CD14-positive monocyte (primary cell): ENCODE results near the gene TMEM115. TPM values are rescaled to one million over a fixed set of nuclear protein-coding genes. Genes with fewer than 3 reads are reported as not detected.

Experiments
- DNase-seq, 3 donors: peaks; one replicate each; pipeline ENCODE4 v3.0.0-alpha.2; 2011 to 2022
- H2AFZ ChIP-seq: 2 replicates; pipeline ENCODE4 v1.6.0; 2012; ENCODE audit warnings: mild to moderate bottlenecking, low read depth, low read length, inconsistent platforms; ENCODE audit not compliant: insufficient read depth, poor library complexity, severe bottlenecking
- H3K27ac ChIP-seq, 2 donors: 1 replicate in 1 of 2; 2 replicates in 1 of 2; pipeline ENCODE4 v1.5.1; 2012 to 2013; ENCODE audit warnings: low read length in 2 of 2, control low read depth in 1 of 2, inconsistent platforms in 1 of 2, low read depth in 1 of 2, mild to moderate bottlenecking in 1 of 2
- H3K27me3 ChIP-seq, 2 donors: one replicate each; pipeline versions ENCODE4 v1.6.0 to v1.6.1; 2011 to 2013; ENCODE audit warnings: low read length in 2 of 2; ENCODE audit not compliant: control insufficient read depth in 2 of 2, insufficient read depth in 2 of 2
- H3K36me3 ChIP-seq, 2 donors: replicated peaks in 1 of 2; 1 replicate in 1 of 2; 2 replicates in 1 of 2; pipeline versions ENCODE4 v1.5.1 to v1.6.1; 2012 to 2013; ENCODE audit warnings: low read length in 2 of 2, control low read depth in 1 of 2, inconsistent platforms in 1 of 2, mild to moderate bottlenecking in 1 of 2; ENCODE audit not compliant: insufficient read depth in 2 of 2, control insufficient read depth in 1 of 2
- H3K4me1 ChIP-seq, 2 donors: 1 replicate in 1 of 2; 2 replicates in 1 of 2; pipeline versions ENCODE4 v1.5.1 to v1.6.1; 2012 to 2013; ENCODE audit warnings: low read length in 2 of 2, control low read depth in 1 of 2, inconsistent platforms in 1 of 2, mild to moderate bottlenecking in 1 of 2, moderate library complexity in 1 of 2; ENCODE audit not compliant: insufficient read depth in 2 of 2, control insufficient read depth in 1 of 2
- H3K4me2 ChIP-seq: replicated peaks from 2 replicates; pipeline ENCODE3; 2012; ENCODE audit warnings: low read length, moderate library complexity, mild to moderate bottlenecking; ENCODE audit not compliant: poor library complexity, severe bottlenecking; ENCODE audit errors: extremely low read depth
- H3K4me3 ChIP-seq, 3 experiments: fragments of 200-600 bp in 1 of 3; sonication (generic) in 1 of 3; replicated peaks in 1 of 3; 1 replicate in 2 of 3; 2 replicates in 1 of 3; pipeline ENCODE4 v1.5.1; 2011 to 2013; ENCODE audit warnings: low read length in 3 of 3, mild to moderate bottlenecking in 3 of 3, control low read depth in 2 of 3, low read depth in 2 of 3, inconsistent platforms in 1 of 3, moderate library complexity in 1 of 3
- H3K79me2 ChIP-seq: 2 replicates; pipeline ENCODE4 v1.6.0; 2012; ENCODE audit warnings: mild to moderate bottlenecking, control low read depth, inconsistent platforms, low read length, moderate library complexity; ENCODE audit not compliant: insufficient read depth
- H3K9ac ChIP-seq: 2 replicates; pipeline ENCODE4 v1.6.0; 2017; ENCODE audit warnings: low read length, mild to moderate bottlenecking; ENCODE audit not compliant: insufficient read depth, poor library complexity, severe bottlenecking
- H3K9me3 ChIP-seq, 2 donors: replicated peaks in 1 of 2; 1 replicate in 1 of 2; 2 replicates in 1 of 2; pipeline versions ENCODE4 v1.5.1 to v1.6.1; 2012 to 2013; ENCODE audit warnings: low read length in 2 of 2, control low read depth in 1 of 2; ENCODE audit not compliant: control insufficient read depth in 1 of 2, insufficient read depth in 1 of 2
- H4K20me1 ChIP-seq: 2 replicates; pipeline ENCODE4 v1.6.0; 2012; ENCODE audit warnings: mild to moderate bottlenecking, low read length, control low read depth, moderate library complexity; ENCODE audit not compliant: insufficient read depth
- H3K27ac Mint-ChIP-seq, 7 donors: one replicate each; pipeline ENCODE4 v1.8.0; 2020; ENCODE audit warnings: mild to moderate bottlenecking in 7 of 7, mixed read lengths in 7 of 7, moderate library complexity in 6 of 7, inconsistent platforms in 2 of 7
- H3K27me3 Mint-ChIP-seq, 3 donors: one replicate each; pipeline ENCODE4 v1.8.0; 2021 to 2022; ENCODE audit warnings: low read depth in 3 of 3, mild to moderate bottlenecking in 3 of 3, mixed read lengths in 3 of 3, moderate library complexity in 3 of 3, inconsistent platforms in 1 of 3
- H3K36me3 Mint-ChIP-seq, 2 donors: one replicate each; pipeline ENCODE4 v1.8.0; 2020; ENCODE audit warnings: mixed read lengths in 2 of 2, inconsistent platforms in 1 of 2, mild to moderate bottlenecking in 1 of 2
- H3K4me1 Mint-ChIP-seq: one replicate; pipeline ENCODE4 v1.8.0; 2020; ENCODE audit warnings: mild to moderate bottlenecking, mixed read lengths
- H3K4me3 Mint-ChIP-seq, 2 donors: one replicate each; pipeline ENCODE4 v1.8.0; 2020; ENCODE audit warnings: mild to moderate bottlenecking in 2 of 2, mixed read lengths in 2 of 2, moderate library complexity in 1 of 2
- H3K9me3 Mint-ChIP-seq, 7 donors: one replicate each; pipeline ENCODE4 v1.8.0; 2020 to 2022; ENCODE audit warnings: mixed read lengths in 7 of 7, mild to moderate bottlenecking in 6 of 7, moderate library complexity in 6 of 7, inconsistent platforms in 2 of 7
- WGBS: methylation state at CpG from one replicate; pipeline ENCODE4 v1.1.5; 2013; ENCODE audit warnings: missing lambda C conversion rate; ENCODE audit not compliant: insufficient coverage; 5-methylcytosine and 5-hydroxymethylcytosine counted together
- intact Hi-C, 2 donors: fragments of 100-400 bp; cut with micrococcal nuclease; formaldehyde crosslinking; loops; one replicate each; pipeline versions ENCODE4 v1.15.0 to v1.15.1; 2023
- polyA plus RNA-seq, 3 donors: library from polyadenylated mRNA; depleted of rRNA in 1 of 3; unstranded in 2 of 3; stranded (reverse) in 1 of 3; fragments of 300-500 nt in 2 of 3; fragments of >200 nt in 1 of 3; fragmentation: Illumina TruSeq in 2 of 3; gene quantifications; 1 replicate in 2 of 3; 2 replicates in 1 of 3; pipeline ENCODE4 v1.2.3, GENCODE V29; 2012 to 2021
- TF ChIP-seq, protein P1 (sequence below): fragments of 200-600 bp; IDR thresholded peaks from one replicate; pipeline ENCODE4 v1.8.0; 2022; ENCODE audit warnings: antibody characterized with exemption, mild to moderate bottlenecking

Gene TMEM115
- polyA plus RNA-seq, 3 donors, result 14.5 to 36.2 (median 32.9) TPM

DNA sequence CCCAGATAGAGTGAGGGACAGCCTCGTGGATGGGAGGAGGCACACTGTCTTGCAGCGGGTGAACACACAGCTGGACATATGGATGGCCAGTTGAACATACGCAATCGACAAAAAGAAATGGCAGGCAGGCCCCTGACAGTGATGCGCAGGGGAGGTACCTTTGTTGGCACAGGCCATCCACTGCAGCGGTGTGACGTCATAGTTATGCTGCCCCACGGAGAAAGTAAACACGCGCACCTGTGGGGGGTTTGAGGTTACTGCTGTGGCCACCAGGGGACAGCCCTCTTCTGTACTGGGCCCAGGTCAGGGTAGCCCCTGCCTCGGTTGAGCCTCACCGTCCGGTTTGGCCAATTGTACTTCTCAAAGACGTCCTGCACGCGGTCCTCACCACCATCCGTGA lies 19.4 kb upstream of the TMEM115 start:
- Histone ChIP-seq H3K4me1 (no peaks in the 10 kb centered on the region), H3K27ac (no peak overlapping the region), H3K36me3 (no peaks in the 10 kb centered on the region), H3K27me3 (no peaks in the 10 kb centered on the region), H4K20me1 (no peaks in the 10 kb centered on the region), H3K9me3 (no peaks in the 10 kb centered on the region), H3K4me3 (no peak overlapping the region), H2AFZ (no peak overlapping the region), H3K9ac (no peak overlapping the region), H3K79me2 (no peaks in the 10 kb centered on the region), H3K4me2 (no peak overlapping the region)
- H3K4me1 Mint-ChIP-seq, result no peaks in the 10 kb centered on the region
- TF ChIP-seq, protein P1, sequence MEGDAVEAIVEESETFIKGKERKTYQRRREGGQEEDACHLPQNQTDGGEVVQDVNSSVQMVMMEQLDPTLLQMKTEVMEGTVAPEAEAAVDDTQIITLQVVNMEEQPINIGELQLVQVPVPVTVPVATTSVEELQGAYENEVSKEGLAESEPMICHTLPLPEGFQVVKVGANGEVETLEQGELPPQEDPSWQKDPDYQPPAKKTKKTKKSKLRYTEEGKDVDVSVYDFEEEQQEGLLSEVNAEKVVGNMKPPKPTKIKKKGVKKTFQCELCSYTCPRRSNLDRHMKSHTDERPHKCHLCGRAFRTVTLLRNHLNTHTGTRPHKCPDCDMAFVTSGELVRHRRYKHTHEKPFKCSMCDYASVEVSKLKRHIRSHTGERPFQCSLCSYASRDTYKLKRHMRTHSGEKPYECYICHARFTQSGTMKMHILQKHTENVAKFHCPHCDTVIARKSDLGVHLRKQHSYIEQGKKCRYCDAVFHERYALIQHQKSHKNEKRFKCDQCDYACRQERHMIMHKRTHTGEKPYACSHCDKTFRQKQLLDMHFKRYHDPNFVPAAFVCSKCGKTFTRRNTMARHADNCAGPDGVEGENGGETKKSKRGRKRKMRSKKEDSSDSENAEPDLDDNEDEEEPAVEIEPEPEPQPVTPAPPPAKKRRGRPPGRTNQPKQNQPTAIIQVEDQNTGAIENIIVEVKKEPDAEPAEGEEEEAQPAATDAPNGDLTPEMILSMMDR, result no peak
- no peaks in the 10 kb centered on the region for H3K36me3 Mint-ChIP-seq
- 95% methylated on average over 13 of the region's 17 CpGs for WGBS
- peaks cover 0 to 4% (median 0%) of the 10 kb centered on the region in 3 donors for H3K27me3 Mint-ChIP-seq
- no peak for DNase-seq
- no peaks in the 10 kb centered on the region for H3K9me3 Mint-ChIP-seq
- no peak overlapping the region for H3K27ac Mint-ChIP-seq
- H3K4me3 Mint-ChIP-seq, result no peak overlapping the region
- intact Hi-C loops, result no loop called here

DNA sequence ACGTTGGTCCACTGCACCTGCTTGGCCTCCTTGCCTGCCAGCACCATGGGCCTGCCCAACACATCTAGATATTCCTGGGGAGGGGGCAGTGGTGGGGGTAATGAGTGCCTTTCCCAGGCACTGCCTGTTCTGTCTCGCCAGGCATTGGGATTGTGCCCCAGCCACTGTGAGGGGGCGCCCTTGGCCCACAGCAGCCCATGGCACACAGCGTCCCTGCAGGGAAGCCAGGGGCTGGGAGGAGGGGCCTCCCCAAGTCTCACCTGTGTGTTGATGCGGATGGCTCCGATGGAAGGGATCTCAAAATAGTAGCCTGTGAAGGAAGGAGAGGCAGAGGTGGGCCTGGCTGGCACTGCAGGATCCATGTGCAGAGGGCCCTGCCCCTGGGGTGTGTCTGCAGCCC lies 18.7 kb upstream of the TMEM115 start:
- Histone ChIP-seq H3K4me1 (no peaks in the 10 kb centered on the region), H3K36me3 (no peaks in the 10 kb centered on the region), H3K9me3 (no peaks in the 10 kb centered on the region), H3K9ac (no peak overlapping the region), H3K4me3 (no peak overlapping the region), H3K27me3 (no peaks in the 10 kb centered on the region), H3K27ac (no peak overlapping the region), H4K20me1 (no peaks in the 10 kb centered on the region), H2AFZ (no peak overlapping the region), H3K79me2 (no peaks in the 10 kb centered on the region), H3K4me2 (no peak overlapping the region)
- Mint-ChIP-seq H3K27me3 (peaks cover 0 to 4% (median 0%) of the 10 kb centered on the region in 3 donors), H3K9me3 (no peaks in the 10 kb centered on the region), H3K4me3 (no peak overlapping the region), H3K36me3 (no peaks in the 10 kb centered on the region), H3K4me1 (no peaks in the 10 kb centered on the region), H3K27ac (no peak overlapping the region)
- intact Hi-C loops, result no loop called here
- 80% methylated on average over 2 of the region's 6 CpGs for WGBS
- TF ChIP-seq, protein P1, result no peak
- no peak for DNase-seq
